K562 (cell line): ENCODE measurements around the gene DCAF12. TPM values are rescaled to one million over a fixed set of nuclear protein-coding genes. Genes with fewer than 3 reads are reported as not detected.

Experiments used
- ARID2 ChIP-seq: fragments of 450-650 bp; IDR thresholded peaks from 2 replicates; pipeline ENCODE4 v1.6.1; 2017; ENCODE audit warnings: antibody characterized with exemption, mild to moderate bottlenecking
- MBD2 ChIP-seq: sonication (generic); IDR thresholded peaks from 2 replicates; pipeline ENCODE4 v1.6.1; 2016; ENCODE audit warnings: low read depth, borderline replicate concordance
- MCM5 ChIP-seq: fragments of 450-650 bp; IDR thresholded peaks from 2 replicates; pipeline ENCODE4 v1.6.1; 2016; ENCODE audit warnings: low read depth
- RAD21 ChIP-seq, 2 experiments: fragments of 250-450 bp in 1 of 2; fragments of 450-650 bp in 1 of 2; sonication (Bioruptor Pico) in 1 of 2; formaldehyde crosslinking in 1 of 2; IDR thresholded peaks in 1 of 2; conservative IDR thresholded peaks in 1 of 2; 2 replicates each; pipeline versions ENCODE4 v1.4.0 to v1.8.0; 2020 to 2022; ENCODE audit warnings: mild to moderate bottlenecking in 2 of 2, moderate library complexity in 1 of 2
- SIN3B ChIP-seq: fragments of 450-650 bp; IDR thresholded peaks from 2 replicates; pipeline ENCODE4 v1.6.1; 2017; ENCODE audit warnings: low read depth, mild to moderate bottlenecking, moderate library complexity
- SLC30A9 ChIP-seq: fragments of 250-450 bp; sonication (Bioruptor Pico); IDR thresholded peaks from 2 replicates; pipeline ENCODE4 v1.8.0; 2022; ENCODE audit warnings: mild to moderate bottlenecking, moderate library complexity
- TEAD2 ChIP-seq: fragments of 450-650 bp; IDR thresholded peaks from 2 replicates; pipeline ENCODE4 v1.6.1; 2016; ENCODE audit warnings: missing genetic modification characterization, control low read depth, missing compliant biosample characterization
- ZNF3 ChIP-seq: fragments of 250-450 bp; sonication (Bioruptor Pico); IDR thresholded peaks from 2 replicates; pipeline ENCODE4 v1.5.0; 2021; ENCODE audit warnings: mild to moderate bottlenecking, moderate library complexity
- ZNF384 ChIP-seq: IDR thresholded peaks from 2 replicates; pipeline ENCODE4 v1.6.1; 2012; ENCODE audit warnings: low read depth, low read length, improper control_type of control experiment
- ZNF699 ChIP-seq: fragments of 250-450 bp; sonication (Bioruptor Pico); IDR thresholded peaks from 2 replicates; pipeline ENCODE4 v1.8.0; 2021; ENCODE audit warnings: mild to moderate bottlenecking, moderate library complexity; ENCODE audit not compliant: insufficient replicate concordance
- polyA plus RNA-seq, 8 experiments: library from polyadenylated mRNA; depleted of rRNA in 4 of 8; stranded (reverse) in 5 of 8; unstranded in 3 of 8; fragments of >200 nt; fragmentation: Nextera tagmentation in 2 of 8; fragmentation: Illumina TruSeq in 1 of 8; extraction: Ambion mirVana in 2 of 8; extraction: Trizol in 1 of 8; gene quantifications; 2 replicates each; pipeline versions ENCODE4 v1.2.1 to v1.2.3, GENCODE V29; 2011 to 2014; ENCODE audit warnings: inconsistent platforms in 1 of 8, missing spikeins in 1 of 8
- total RNA-seq, 7 experiments: library from RNA; depleted of rRNA in 6 of 7; stranded (reverse); fragments of >200 nt in 6 of 7; fragmentation: Illumina TruSeq in 2 of 7; extraction: Trizol in 2 of 7; gene quantifications; 2 replicates each; pipeline versions ENCODE4 v1.2.1 to v1.2.3, GENCODE V29; 2011 to 2021; ENCODE audit warnings: low replicate concordance in 1 of 7
- TF ChIP-seq, protein P1 (sequence below), 2 experiments: fragments of 450-650 bp in 1 of 2; sonication (generic) in 1 of 2; formaldehyde crosslinking; conservative IDR thresholded peaks; 2 replicates each; pipeline versions ENCODE4 v1.4.0 to v1.8.1; 2020 to 2022; ENCODE audit warnings: mild to moderate bottlenecking in 1 of 2, missing genetic modification reagents in 1 of 2
- TF ChIP-seq, protein P2 (sequence below): conservative IDR thresholded peaks from 2 replicates; pipeline ENCODE4 v1.6.1; 2011; ENCODE audit warnings: low read depth, mild to moderate bottlenecking, low read length; ENCODE audit not compliant: control insufficient read depth
- TF ChIP-seq, protein P3 (sequence below): fragments of 450-650 bp; IDR thresholded peaks from 2 replicates; pipeline ENCODE4 v1.6.1; 2016; ENCODE audit warnings: low read depth
- TF ChIP-seq, protein P4 (sequence below): sonication (generic); formaldehyde crosslinking; IDR thresholded peaks from 2 replicates; pipeline ENCODE4 v1.8.1; 2022; ENCODE audit warnings: missing genetic modification reagents

DCAF12 gene
- total and polyA plus RNA-seq, 9 of the 15 experiments (the other 6 are each of a cell fraction or from before 2014, with no cell fraction given) = 10.9 to 59.6 (median 30.8) TPM

DNA sequence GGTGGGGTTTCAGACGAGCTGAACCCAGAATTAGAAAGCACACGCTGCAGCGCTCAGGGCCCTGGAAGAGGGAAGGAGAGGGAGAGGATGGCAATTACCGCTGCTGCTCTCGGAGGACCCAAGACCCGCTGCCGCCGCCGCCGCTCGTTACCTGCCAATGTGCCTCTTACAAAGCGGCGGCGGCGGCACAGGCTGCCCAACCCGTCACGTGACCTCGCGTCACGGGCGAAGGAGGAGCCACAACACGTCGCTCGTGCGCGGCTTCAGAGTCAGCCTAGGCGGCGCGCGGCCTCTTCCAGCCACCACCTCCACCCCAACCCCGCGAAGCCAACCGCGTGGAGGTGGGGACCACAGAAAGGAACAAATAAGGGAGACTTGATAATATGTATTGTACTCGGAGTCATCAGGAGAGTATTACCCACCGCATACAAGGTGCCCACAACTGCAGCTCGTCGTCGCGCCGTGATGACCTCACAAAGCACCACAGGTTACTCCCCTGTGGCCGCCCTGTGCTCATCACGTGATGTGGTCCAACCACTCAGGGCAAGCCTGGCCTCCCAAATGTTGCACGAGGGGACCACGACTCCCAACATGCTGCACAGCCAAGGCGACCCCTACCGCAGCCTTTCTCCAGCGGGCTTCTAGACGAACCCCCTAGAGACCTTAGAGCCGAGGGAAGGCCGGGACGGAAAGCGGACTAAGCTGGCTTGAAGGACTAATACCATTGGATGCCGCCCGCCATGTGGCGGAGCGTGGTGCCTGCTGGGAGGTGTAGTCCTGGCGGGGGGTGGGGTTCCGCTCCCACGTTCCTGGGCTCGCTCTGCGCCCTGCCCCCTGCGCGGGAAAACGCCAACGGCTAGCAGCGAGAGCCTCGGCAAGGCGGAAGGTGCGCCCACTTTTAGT lies 77.5 kb downstream of the DCAF12 start, which contains the start of gene UBAP2 (continued):
- TF ChIP-seq, protein P1, sequence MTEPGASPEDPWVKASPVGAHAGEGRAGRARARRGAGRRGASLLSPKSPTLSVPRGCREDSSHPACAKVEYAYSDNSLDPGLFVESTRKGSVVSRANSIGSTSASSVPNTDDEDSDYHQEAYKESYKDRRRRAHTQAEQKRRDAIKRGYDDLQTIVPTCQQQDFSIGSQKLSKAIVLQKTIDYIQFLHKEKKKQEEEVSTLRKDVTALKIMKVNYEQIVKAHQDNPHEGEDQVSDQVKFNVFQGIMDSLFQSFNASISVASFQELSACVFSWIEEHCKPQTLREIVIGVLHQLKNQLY (CRISPR knock-in tag; conservative IDR thresholded peaks at IDR 0.05) = 0 out of 4 replicates have a peak, but pooled peaks of 1 of the 2 experiments have one; percentile 38
- TF ChIP-seq RAD21 (CRISPR knock-in tag; conservative IDR thresholded peaks at IDR 0.05 in 1 of 2, IDR thresholded peaks at IDR 0.05 in 1 of 2) (no peak), SLC30A9 (CRISPR knock-in tag) (no peak), TEAD2 (tag) (no peak; the same call in 1 of the 2 replicates), ARID2 (no peak), SIN3B (peak; percentile 92), ZNF384 (0 out of 2 replicates have a peak, but pooled peaks have one; percentile 5), ZNF3 (CRISPR knock-in tag) (no peak), MCM5 (no peak), MBD2 (peak; percentile 65), ZNF699 (CRISPR knock-in tag) (no peak)
- TF ChIP-seq, protein P2, sequence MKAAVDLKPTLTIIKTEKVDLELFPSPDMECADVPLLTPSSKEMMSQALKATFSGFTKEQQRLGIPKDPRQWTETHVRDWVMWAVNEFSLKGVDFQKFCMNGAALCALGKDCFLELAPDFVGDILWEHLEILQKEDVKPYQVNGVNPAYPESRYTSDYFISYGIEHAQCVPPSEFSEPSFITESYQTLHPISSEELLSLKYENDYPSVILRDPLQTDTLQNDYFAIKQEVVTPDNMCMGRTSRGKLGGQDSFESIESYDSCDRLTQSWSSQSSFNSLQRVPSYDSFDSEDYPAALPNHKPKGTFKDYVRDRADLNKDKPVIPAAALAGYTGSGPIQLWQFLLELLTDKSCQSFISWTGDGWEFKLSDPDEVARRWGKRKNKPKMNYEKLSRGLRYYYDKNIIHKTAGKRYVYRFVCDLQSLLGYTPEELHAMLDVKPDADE = peak; percentile 73; the same call in 1 of the 2 replicates
- TF ChIP-seq, protein P3, sequence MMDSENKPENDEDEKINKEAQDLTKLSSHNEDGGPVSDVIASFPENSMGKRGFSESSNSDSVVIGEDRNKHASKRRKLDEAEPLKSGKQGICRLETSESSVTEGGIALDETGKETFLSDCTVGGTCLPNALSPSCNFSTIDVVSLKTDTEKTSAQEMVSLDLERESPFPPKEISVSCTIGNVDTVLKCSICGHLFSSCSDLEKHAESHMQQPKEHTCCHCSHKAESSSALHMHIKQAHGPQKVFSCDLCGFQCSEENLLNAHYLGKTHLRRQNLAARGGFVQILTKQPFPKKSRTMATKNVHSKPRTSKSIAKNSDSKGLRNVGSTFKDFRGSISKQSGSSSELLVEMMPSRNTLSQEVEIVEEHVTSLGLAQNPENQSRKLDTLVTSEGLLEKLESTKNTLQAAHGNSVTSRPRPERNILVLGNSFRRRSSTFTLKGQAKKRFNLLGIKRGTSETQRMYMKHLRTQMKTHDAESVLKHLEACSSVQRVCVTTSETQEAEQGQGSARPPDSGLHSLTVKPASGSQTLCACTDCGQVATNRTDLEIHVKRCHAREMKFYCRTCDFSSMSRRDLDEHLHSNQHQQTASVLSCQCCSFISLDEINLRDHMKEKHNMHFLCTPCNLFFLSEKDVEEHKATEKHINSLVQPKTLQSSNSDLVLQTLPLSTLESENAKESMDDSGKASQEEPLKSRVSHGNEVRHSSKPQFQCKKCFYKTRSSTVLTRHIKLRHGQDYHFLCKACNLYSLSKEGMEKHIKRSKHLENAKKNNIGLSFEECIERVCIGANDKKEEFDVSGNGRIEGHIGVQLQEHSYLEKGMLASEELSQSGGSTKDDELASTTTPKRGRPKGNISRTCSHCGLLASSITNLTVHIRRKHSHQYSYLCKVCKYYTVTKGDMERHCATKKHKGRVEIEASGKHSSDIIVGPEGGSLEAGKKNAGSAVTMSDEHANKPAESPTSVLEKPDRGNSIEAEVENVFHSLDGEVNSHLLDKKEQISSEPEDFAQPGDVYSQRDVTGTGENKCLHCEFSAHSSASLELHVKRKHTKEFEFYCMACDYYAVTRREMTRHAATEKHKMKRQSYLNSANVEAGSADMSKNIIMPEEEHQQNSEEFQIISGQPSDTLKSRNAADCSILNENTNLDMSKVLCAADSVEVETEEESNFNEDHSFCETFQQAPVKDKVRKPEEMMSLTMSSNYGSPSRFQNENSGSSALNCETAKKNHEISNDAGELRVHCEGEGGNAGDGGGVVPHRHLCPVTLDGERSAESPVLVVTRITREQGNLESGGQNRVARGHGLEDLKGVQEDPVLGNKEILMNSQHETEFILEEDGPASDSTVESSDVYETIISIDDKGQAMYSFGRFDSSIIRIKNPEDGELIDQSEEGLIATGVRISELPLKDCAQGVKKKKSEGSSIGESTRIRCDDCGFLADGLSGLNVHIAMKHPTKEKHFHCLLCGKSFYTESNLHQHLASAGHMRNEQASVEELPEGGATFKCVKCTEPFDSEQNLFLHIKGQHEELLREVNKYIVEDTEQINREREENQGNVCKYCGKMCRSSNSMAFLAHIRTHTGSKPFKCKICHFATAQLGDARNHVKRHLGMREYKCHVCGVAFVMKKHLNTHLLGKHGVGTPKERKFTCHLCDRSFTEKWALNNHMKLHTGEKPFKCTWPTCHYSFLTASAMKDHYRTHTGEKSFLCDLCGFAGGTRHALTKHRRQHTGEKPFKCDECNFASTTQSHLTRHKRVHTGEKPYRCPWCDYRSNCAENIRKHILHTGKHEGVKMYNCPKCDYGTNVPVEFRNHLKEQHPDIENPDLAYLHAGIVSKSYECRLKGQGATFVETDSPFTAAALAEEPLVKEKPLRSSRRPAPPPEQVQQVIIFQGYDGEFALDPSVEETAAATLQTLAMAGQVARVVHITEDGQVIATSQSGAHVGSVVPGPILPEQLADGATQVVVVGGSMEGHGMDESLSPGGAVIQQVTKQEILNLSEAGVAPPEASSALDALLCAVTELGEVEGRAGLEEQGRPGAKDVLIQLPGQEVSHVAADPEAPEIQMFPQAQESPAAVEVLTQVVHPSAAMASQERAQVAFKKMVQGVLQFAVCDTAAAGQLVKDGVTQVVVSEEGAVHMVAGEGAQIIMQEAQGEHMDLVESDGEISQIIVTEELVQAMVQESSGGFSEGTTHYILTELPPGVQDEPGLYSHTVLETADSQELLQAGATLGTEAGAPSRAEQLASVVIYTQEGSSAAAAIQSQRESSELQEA = no peak
- TF ChIP-seq, protein P4, sequence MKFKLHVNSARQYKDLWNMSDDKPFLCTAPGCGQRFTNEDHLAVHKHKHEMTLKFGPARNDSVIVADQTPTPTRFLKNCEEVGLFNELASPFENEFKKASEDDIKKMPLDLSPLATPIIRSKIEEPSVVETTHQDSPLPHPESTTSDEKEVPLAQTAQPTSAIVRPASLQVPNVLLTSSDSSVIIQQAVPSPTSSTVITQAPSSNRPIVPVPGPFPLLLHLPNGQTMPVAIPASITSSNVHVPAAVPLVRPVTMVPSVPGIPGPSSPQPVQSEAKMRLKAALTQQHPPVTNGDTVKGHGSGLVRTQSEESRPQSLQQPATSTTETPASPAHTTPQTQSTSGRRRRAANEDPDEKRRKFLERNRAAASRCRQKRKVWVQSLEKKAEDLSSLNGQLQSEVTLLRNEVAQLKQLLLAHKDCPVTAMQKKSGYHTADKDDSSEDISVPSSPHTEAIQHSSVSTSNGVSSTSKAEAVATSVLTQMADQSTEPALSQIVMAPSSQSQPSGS (CRISPR knock-in tag) = no peak
